Activated T-helper 1 cell treated with anti-CD3 and anti-CD28 coated beads, Interleukin-12 subunit alpha, Interleukin-12 subunit beta, Interleukin-2, Interleukin-4 antibody, amounts not matched to agents 30 ng/mL and 10 ng/mL and 1 ng/mL, durations not matched to agents 14 hours and 24 hours and 36 hours (primary cell): ENCODE results near the gene FAM222B. TPM values are rescaled to one million over a fixed set of nuclear protein-coding genes. Genes with fewer than 3 reads are reported as not detected.
"Not testable (repeated sequence)": the region's sequence is repeated elsewhere in the genome, so short reads cannot be mapped to it uniquely, and the experiment has no call there.

ENCODE experiments used
- DNase-seq: peaks from one replicate; pipeline ENCODE4 v3.0.0; 2021; ENCODE audit warnings: low spot score
- H3K27ac Mint-ChIP-seq: one replicate; pipeline ENCODE4 v1.8.0; 2021; ENCODE audit warnings: mild to moderate bottlenecking, mixed read lengths
- H3K27me3 Mint-ChIP-seq: one replicate; pipeline ENCODE4 v1.8.0; 2022; ENCODE audit warnings: mild to moderate bottlenecking, moderate library complexity, mixed read lengths; ENCODE audit not compliant: insufficient read depth
- H3K36me3 Mint-ChIP-seq: one replicate; pipeline ENCODE4 v1.8.0; 2021; ENCODE audit warnings: low read depth, mixed read lengths
- H3K4me1 Mint-ChIP-seq: one replicate; pipeline ENCODE4 v1.8.0; 2021; ENCODE audit warnings: low read depth, mixed read lengths
- H3K4me3 Mint-ChIP-seq: one replicate; pipeline ENCODE4 v1.8.0; 2021; ENCODE audit warnings: mild to moderate bottlenecking, moderate library complexity, mixed read lengths
- H3K9me3 Mint-ChIP-seq: one replicate; pipeline ENCODE4 v1.8.0; 2021; ENCODE audit warnings: mixed read lengths
- intact Hi-C: fragments of 100-400 bp; cut with micrococcal nuclease; formaldehyde crosslinking; loops from one replicate; pipeline ENCODE4 v1.15.1; 2024
- total RNA-seq: library from RNA; stranded (reverse); gene quantifications from 2 replicates; pipeline ENCODE4 v1.2.3, GENCODE V29; 2022

The FAM222B gene
- total RNA-seq, 1 donor from 2014 or later, result 27.5 TPM

DNA sequence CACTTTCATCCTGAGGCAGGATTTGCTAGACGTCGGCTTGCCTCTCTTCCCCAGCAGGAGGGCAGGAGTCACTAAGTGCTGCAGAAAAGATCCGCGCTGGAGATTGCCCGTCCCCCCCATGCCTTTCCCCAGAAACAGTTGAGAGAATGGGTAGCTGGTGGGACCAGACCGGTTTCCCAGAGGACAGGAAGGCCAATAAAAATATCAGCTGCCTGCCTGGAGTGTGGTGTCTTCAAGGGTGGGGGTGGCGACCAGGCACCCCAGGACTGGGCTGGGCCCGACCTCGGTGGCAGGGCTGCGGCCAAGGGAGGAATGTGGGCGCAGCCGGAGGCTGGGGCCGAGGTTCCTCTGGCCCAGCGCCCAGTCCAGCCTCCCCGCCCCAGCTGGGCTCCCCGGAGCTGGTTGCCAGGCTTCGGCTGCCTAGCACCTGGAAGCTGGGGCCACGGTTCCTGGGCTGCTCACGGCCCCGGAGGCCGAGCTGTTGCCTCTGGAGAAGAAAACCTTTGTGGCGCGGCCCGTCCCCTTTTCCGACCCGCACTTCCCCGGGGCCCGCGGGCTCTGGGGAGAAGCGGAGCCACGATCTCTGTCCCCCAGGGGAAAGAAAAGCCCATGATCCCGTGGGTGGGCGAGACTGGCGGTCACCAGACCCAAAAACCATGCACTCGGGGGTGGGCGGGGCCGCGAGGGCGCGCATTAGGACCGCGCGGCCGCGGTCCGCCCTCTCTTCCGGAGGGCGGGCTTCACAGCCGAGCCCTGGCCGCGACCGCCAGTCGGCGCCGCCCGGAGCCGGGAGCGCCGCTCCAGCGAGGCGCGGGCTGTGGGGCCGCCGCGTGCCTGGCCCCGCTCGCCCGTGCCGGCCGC, 99.1 kb downstream of the FAM222B start, which contains the start of gene TRAF4:
TSS of gene TRAF4 (plus strand) at position 769 of the 861 bp plus-strand sequence. CDS start 102 bp downstream, outside the sequence.
- H3K36me3 Mint-ChIP-seq, result peaks cover 24% of the 10 kb centered on the region
- peak; percentile 72 for DNase-seq
- peak within 1 kb of the TSS; percentile 82 for H3K27ac Mint-ChIP-seq
- H3K27me3 Mint-ChIP-seq, result no peaks in the 10 kb centered on the region
- no peaks in the 10 kb centered on the region for H3K9me3 Mint-ChIP-seq
- peaks cover 34% of the 10 kb centered on the region for H3K4me1 Mint-ChIP-seq
- H3K4me3 Mint-ChIP-seq, result peak within 1 kb of the TSS; percentile 90
- intact Hi-C loops, result loop anchor here (1.0 to 5.0 kb wide), 3 partner anchors 16 to 209 kb away; partner anchors contain the start of gene PHF12

DNA sequence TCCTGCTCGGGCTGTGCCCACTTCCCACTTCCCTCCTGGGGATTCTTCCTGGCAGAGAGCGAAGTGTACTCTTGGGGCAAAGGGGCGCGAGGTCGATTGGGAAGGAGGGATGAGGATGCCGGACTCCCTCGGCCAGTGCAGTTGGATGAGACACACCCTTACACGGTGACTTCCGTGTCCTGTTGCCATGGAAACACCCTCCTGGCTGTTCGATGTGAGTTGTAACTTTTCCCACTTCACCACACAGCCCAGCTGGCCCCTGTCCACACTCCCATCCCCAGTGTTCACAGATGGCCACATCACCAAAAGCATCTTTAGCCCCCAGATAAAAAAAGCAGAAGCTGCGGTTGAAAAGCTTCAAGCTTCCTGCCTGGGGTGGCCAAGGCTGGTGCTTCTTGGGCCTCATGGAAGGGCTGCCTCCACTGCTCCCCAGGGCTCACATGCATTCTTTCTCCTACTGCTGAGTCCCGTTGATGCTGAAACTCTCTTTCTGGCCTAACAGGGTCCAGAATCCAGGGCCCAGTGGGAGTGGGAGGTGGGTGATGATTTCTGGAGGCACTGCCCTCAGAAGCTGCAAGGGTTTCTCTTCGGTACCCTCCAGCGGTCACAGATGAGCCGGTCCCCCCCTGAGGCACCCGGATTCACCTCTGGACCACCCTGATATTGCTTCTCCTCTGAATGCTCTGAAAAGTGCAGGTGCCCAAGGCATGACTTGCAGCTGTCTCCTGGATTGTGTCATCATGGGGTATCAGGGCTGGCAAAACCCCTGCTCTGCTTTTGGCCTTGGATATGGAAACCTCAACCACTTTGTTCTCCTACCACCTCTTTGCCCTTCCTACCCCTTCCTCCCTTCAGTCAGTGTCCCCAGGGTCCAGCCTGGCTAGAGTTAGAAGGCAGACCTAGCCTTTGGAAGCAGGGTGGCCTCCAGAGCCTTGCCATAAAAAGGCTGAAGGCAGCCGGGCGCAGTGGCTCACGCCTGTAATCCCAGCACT, 100.9 kb downstream of the FAM222B start:
- Mint-ChIP-seq H3K27me3 (no peaks in the 10 kb centered on the region), H3K4me1 (peaks cover 38% of the 10 kb centered on the region), H3K27ac (peak overlapping the region; percentile 44), H3K4me3 (peak overlapping the region; percentile 39), H3K36me3 (peaks cover 19% of the 10 kb centered on the region), H3K9me3 (no peaks in the 10 kb centered on the region)
- intact Hi-C loops, result loop anchor here (5.0 kb wide), 2 partner anchors 186 to 211 kb away; partner anchors contain the start of gene PHF12
- no peak for DNase-seq

DNA sequence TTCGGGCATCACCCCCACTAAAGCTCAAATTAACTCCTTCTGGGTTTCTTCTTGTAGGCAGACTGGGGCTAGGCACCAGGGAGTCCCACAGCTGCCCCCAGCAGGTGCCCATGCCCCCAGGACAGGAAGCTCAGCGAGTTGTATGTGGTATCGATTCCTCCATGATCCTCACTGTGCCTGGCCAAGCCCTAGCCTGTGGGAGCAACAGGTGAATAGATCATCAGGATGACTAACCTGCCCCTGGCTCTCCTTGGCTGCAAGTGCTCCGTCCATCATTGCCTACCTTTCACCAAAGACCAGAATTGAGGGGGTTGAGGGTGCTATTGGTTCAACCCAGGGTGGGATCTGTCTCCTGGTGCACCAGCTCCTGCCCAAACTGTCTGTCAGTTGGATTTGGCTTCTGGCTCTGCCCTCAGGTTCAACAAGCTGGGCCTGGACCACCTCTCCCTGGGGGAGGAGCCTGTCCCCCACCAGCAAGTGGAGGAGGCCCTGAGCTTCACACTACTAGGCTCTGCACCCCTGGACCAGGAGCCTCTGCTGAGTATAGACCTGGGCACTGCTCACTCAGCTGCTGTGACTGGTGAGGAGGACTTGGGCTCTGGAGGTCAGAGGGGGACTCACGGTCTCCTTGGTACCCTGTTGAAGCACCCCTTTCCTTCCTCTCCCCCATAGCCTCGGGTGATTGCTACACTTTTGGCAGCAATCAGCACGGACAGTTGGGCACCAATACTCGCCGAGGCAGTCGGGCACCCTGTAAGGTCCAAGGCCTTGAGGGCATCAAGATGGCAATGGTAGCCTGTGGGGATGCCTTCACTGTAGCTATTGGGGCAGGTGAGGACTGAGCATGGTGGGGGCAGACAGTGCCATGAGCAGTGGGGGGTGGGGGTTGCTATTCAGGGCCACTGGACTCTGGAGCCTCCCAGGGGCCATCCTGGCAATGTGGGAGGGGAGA, 101.9 kb downstream of the FAM222B start:
- Mint-ChIP-seq H3K4me1 (peaks cover 36% of the 10 kb centered on the region), H3K36me3 (peaks cover 17% of the 10 kb centered on the region), H3K27me3 (no peaks in the 10 kb centered on the region), H3K27ac (no peak overlapping the region), H3K4me3 (peak overlapping the region; percentile 39), H3K9me3 (no peaks in the 10 kb centered on the region)
- intact Hi-C loops, result loop anchor here (5.0 kb wide), 2 partner anchors 187 to 212 kb away; partner anchors contain the start of gene PHF12
- no peak for DNase-seq

DNA sequence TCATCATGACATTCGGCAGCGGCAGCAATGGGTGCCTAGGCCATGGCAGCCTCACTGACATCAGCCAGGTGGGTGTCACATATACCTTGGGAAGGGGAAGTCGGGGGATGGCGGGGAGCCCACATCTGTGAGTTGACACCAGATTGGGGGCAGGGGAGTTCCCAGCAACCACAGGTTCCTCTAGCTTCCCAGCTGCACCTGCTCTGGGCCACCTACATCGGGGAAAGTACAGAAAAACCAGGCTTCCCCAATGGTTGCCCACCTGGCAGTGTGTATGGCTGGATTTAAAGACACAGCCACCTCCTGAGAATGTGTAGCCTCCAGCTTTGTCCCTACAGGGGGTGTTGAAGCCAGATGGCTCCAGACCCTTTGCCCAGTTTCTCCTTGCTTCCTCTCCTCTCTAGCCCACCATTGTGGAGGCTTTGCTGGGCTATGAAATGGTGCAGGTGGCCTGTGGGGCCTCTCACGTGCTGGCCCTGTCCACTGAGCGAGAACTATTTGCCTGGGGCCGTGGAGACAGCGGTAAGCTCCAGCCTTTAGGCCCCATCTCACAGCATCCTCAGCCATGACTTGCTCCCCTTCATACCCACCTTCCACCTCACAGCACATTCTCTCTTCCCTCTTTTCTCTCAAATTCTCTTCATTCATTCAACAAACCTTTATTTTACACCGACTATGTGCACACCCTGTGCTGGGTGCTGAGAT, 103.8 kb downstream of the FAM222B start:
- peak; percentile 47 for DNase-seq
- Mint-ChIP-seq H3K27ac (peak overlapping the region; percentile 88), H3K36me3 (peaks cover 14% of the 10 kb centered on the region), H3K4me1 (peaks cover 35% of the 10 kb centered on the region), H3K4me3 (peak overlapping the region; percentile 73), H3K27me3 (no peaks in the 10 kb centered on the region), H3K9me3 (no peaks in the 10 kb centered on the region)
- intact Hi-C loops, result loop anchor here (1.0 kb wide), 1 partner anchor 10 kb away; no protein-coding TSS in a partner anchor

DNA sequence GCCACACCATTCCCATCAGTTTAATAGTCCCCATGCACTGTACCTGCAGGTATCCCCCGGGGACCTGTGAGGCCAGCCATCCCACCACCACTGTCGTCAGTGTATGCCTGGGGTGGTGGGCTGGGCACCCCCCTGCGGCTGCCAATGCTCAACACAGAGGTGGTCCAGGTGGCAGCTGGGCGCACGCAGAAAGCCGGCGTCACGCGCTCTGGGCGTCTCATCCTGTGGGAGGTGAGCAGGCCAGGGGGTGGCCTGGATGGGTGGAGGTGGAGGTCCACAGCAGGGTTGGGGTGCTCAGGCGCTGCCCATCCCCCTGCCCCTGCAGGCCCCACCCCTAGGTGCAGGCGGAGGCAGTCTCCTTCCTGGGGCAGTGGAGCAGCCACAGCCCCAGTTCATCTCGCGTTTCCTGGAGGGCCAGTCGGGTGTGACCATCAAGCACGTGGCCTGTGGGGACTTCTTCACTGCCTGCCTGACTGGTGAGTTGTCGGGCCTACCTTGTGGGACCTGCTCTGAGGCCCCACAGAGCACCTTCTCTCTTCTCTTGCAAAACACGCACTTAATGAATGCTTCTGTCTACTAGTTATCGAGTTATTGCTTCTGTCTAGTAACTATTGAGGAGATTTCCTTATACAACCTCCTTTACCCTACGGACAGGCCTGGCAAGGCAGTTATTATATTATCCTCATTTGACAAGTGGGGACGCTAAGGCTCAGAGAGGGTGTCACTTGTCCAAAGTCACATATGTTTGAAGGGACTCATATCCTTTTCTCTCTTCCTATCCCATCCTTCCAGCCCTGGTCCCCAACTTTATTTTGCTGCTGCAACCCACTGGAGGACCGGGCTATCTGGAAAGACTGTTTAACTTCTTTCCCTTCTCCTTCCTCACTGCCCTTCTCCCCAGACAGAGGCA, 104.6 kb downstream of the FAM222B start:
- no peak for DNase-seq
- H3K27ac Mint-ChIP-seq, result peak overlapping the region; percentile 88
- peak overlapping the region; percentile 73 for H3K4me3 Mint-ChIP-seq
- H3K27me3 Mint-ChIP-seq, result no peaks in the 10 kb centered on the region
- intact Hi-C loops, result loop anchor here (1.0 kb wide), 1 partner anchor 9 kb away; no protein-coding TSS in a partner anchor
- peaks cover 14% of the 10 kb centered on the region for H3K36me3 Mint-ChIP-seq
- H3K4me1 Mint-ChIP-seq, result peaks cover 40% of the 10 kb centered on the region
- H3K9me3 Mint-ChIP-seq, result no peaks in the 10 kb centered on the region

DNA sequence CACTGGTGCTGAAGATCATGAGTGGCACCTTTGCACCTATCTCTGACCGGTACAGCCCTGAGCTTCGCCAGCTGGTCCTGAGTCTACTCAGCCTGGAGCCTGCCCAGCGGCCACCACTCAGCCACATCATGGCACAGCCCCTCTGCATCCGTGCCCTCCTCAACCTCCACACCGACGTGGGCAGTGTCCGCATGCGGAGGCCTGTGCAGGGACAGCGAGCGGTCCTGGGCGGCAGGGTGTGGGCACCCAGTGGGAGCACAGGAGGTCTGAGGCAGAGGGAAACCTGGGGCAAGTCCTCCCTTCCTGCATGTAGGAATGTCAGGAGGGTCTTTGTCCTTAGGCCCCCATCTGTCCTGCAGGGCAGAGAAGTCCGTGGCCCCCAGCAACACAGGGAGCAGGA, 105.3 kb downstream of the FAM222B start:
- Mint-ChIP-seq H3K27ac (no peak overlapping the region), H3K27me3 (no peaks in the 10 kb centered on the region), H3K4me3 (no peak overlapping the region), H3K36me3 (peaks cover 14% of the 10 kb centered on the region), H3K9me3 (no peaks in the 10 kb centered on the region), H3K4me1 (peaks cover 40% of the 10 kb centered on the region)
- intact Hi-C loops, result no loop called here
- no peak for DNase-seq

DNA sequence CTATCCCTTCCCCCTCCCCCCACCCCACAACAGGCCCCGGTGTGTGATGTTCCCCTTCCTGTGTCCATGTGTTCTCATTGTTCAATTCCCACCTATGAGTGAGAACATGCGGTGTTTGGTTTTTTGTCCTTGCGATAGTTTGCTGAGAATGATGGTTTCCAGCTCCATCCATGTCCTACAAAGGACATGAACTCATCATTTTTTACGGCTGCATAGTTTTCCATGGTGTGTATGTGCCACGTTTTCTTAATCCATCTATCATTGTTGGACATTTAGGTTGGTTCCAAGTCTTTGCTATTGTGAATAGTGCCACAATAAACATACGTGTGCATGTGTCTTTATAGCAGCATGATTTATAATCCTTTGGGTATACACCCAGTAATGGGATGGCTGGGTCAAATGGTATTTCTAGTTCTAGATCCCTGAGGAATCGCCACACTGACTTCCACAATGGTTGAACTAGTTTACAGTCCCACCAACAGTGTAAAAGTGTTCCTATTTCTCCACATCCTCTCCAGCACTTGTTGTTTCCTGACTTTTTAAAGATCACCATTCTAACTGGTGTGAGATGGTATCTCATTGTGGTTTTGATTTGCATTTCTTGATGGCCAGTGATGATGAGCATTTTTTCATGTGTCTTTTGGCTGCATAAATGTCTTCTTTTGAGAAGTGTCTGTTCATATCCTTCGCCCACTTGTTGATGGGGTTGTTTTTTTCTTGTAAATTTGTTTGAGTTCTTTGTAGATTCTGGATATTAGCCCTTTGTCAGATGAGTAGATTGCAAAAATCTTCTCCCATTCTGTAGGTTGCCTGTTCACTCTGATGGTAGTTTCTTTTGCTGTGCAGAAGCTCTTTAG, 106.4 kb downstream of the FAM222B start:
- H3K9me3 Mint-ChIP-seq, DNase-seq, H3K27me3 Mint-ChIP-seq, intact Hi-C loops: not testable (repeated sequence)
- Mint-ChIP-seq H3K4me1 (peaks cover 40% of the 10 kb centered on the region), H3K4me3 (peak overlapping the region; percentile 39), H3K36me3 (peaks cover 14% of the 10 kb centered on the region), H3K27ac (peak overlapping the region; percentile 43)

DNA sequence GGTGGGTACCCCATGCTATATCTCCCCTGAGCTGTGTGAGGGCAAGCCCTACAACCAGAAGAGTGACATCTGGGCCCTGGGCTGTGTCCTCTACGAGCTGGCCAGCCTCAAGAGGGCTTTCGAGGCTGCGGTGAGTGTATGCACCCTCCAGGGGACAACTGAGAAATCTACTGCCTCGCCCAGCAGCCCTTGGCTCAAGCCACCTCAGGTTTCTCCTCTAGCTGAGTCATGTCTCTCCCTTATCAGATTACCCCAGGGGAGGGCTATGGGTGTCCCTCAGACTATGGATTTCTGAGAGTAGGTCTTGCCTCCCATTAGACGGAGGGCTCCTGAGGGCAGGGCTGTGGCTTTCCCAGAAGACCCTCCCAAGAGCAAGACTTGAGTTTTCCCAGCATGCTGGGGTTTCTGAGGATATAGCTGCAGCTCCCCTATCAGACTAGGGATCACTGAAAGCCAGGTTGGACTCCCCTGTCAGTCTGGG, 107.3 kb downstream of the FAM222B start:
- Mint-ChIP-seq H3K4me3 (no peak overlapping the region), H3K27ac (no peak overlapping the region), H3K36me3 (peaks cover 13% of the 10 kb centered on the region), H3K4me1 (peaks cover 40% of the 10 kb centered on the region), H3K9me3 (no peaks in the 10 kb centered on the region), H3K27me3 (no peaks in the 10 kb centered on the region)
- DNase-seq, result no peak
- intact Hi-C loops, result no loop called here

DNA sequence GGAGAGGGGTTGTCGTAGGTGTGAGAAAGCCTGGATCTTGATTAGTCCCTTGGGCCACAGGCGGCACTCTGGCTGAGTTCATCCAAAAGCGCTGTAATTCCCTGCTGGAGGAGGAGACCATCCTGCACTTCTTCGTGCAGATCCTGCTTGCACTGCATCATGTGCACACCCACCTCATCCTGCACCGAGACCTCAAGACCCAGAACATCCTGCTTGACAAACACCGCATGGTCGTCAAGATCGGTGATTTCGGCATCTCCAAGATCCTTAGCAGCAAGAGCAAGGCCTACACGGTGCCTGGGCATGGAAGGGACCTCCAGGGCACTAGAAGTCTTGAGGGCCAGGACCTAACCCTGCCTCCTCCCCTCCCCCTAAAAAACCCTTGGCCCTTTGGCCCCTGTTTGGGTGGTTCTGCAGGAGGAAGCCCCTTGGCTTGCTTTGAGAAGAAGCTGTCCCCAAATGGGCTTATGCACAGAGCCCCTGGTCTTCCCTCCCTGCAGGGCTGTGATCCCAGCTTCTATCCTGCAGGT, 107.8 kb downstream of the FAM222B start:
- Mint-ChIP-seq H3K36me3 (peaks cover 12% of the 10 kb centered on the region), H3K27ac (no peak overlapping the region), H3K4me3 (no peak overlapping the region)

DNA sequence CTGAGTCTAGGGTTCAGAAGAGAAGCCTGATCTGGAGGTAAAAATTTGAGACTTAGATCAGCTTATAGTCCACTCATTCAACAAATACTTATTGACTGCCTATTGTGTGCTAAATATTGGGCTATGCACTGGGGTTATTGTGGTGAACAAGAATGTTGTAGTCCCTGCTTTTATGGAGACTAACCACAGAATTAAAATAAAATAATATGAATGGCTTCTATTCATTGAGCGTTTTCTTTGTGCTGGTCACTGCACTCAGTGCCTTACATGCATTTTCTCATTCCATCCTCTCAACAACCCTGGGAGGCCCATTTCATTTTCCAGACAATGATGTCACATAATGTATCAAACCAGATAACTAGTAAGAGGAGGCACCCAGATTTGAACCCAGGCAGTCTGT, 109.2 kb downstream of the FAM222B start:
- H3K27me3 Mint-ChIP-seq, result no peaks in the 10 kb centered on the region
- DNase-seq, result no peak
- no peak overlapping the region for H3K4me3 Mint-ChIP-seq
- intact Hi-C loops, result no loop called here
- peaks cover 38% of the 10 kb centered on the region for H3K4me1 Mint-ChIP-seq
- H3K27ac Mint-ChIP-seq, result no peak overlapping the region
- H3K36me3 Mint-ChIP-seq, result peaks cover 5% of the 10 kb centered on the region
- no peaks in the 10 kb centered on the region for H3K9me3 Mint-ChIP-seq

More for the DNA sequence above, 107.8 kb downstream of the FAM222B start:
- intact Hi-C loops, result no loop called here
- no peaks in the 10 kb centered on the region for H3K27me3 Mint-ChIP-seq
- DNase-seq, result no peak
- H3K4me1 Mint-ChIP-seq, result peaks cover 42% of the 10 kb centered on the region
- H3K9me3 Mint-ChIP-seq, result no peaks in the 10 kb centered on the region
